Stimulated activated CD8-positive, alpha-beta memory T cell treated with anti-CD3 and anti-CD28 coated beads, Interleukin-7, amount 100 ng/mL, for 1 hour (primary cell): ENCODE results near the gene KREMEN1.

Experiments used
- DNase-seq, 2 donors: peaks; one replicate each; pipeline ENCODE4 v3.0.0-alpha.2; 2020; ENCODE audit warnings: low read depth in 2 of 2

The KREMEN1 gene

DNA sequence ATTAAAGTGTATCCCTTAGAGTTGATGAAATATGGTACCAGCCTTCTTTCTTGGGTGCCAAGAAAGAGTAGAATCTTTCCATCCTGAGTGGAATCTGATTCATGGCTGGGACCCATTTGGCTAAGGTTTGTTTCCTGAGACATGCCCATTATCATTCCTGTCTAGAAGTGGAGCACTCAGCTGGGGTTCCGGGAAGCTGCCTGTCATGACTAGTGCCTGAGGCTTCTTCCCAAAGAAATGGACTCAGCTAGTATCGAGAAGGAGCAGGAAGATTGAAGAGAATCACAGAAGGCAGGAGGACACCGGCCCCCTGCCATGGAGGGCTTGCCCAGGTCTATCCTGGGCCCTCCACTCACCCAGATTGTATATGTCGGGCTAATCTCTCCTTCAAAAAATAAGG lies 57.6 kb downstream of the KREMEN1 start:
- DNase-seq = no peak

DNA sequence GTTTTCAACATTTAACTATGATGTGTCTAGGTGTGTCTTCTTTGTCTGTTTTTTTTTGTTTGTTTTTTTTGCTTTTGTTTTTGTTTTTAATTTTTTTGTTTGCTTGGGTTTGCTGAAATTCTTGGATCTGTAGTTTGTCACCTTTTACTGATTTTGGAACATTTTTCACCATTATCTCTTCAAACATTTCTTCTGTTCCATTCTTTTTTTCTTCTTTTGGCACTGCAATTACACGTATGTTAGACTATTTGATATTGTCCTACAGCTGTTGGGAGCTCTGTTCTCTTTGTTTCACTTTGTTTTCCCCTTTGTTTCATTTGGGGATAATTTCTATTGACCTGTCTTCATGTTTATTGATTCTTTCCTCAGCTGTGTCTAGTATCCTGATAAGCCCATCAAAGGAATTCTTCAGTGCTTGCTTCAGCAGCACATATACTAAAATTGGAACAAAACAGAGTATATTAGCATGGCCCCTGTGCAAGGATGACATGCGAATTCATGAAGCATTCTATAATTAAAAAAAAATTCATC lies 60.8 kb downstream of the KREMEN1 start:
- DNase-seq = no peak

DNA sequence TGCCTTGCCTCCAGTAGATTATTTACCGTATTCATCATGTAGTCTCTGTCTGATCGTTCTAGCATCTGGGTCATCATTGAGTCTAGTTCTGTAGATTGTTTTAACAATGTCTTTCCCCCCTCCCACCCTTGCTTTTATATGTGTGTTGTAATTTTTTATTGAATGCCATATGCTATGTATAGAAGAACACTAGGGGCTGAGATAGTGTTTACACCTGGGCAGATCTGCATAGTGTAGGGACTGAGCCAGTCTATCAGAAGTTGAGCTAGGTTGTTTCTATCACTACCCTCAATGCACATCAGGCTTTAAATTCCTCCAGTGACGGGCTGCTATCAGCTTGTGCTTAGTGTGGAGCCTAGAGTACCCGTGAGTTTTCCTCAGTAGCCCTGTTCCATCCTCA lies 61.6 kb downstream of the KREMEN1 start:
- no peak for DNase-seq

DNA sequence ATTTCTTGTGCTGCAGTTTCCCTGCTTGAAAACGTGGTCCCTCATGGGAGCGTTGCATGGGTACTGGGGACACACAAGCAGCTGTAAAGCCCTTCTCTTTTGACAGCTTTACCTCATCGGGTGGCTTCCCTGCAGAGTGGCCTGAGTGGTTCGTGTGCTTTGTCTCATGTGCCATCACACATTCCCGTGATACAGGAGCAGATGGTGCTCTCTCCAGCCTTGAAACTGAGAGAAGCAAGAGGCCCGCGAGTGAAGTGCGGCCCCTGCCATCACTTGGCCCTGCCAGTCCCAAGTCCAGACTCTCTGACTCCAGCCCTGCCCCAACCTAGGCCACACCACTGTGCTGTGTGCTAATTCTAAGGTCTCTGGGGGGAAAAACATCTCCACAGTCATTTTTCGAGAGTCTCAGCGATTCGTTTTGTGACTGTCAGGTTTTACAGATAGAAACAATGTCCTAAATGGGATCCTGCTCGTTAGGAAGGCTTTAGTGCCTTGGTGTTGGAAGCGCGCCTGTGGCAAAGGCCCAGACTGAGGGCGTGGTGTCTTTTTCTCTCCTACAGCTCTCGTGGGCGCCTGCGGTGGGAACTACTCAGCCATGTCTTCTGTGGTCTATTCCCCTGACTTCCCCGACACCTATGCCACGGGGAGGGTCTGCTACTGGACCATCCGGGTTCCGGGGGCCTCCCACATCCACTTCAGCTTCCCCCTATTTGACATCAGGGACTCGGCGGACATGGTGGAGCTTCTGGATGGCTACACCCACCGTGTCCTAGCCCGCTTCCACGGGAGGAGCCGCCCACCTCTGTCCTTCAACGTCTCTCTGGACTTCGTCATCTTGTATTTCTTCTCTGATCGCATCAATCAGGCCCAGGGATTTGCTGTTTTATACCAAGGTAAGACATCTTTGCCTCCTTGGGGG lies 64.2 kb downstream of the KREMEN1 start:
- no peak for DNase-seq

DNA sequence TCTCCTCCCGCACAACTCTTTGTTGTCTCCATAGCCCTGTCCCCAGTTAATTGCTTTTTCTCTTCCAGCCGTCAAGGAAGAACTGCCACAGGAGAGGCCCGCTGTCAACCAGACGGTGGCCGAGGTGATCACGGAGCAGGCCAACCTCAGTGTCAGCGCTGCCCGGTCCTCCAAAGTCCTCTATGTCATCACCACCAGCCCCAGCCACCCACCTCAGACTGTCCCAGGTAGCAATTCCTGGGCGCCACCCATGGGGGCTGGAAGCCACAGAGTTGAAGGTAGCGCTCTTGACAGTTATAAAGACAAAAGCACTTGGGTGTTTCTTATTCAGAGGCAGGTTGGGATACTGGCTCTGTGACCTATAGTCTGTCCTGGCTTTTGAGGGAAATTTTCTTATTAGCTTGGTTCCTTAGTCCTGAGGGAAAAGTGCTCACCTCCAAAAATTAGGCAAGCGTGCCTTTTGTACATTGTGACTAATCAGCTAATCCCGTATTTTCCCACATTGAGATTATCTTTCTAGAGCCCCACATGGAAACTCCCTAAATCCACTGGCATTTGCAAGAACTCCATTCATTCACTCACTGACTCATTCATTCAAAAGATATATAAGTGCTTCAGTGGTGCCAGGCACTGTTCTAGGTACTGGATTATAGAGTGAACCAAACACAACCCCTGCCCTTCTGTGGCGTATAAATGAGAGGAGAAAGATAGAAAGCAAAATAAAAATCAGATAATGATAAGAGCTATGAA lies 65.9 kb downstream of the KREMEN1 start:
- DNase-seq = no peak

DNA sequence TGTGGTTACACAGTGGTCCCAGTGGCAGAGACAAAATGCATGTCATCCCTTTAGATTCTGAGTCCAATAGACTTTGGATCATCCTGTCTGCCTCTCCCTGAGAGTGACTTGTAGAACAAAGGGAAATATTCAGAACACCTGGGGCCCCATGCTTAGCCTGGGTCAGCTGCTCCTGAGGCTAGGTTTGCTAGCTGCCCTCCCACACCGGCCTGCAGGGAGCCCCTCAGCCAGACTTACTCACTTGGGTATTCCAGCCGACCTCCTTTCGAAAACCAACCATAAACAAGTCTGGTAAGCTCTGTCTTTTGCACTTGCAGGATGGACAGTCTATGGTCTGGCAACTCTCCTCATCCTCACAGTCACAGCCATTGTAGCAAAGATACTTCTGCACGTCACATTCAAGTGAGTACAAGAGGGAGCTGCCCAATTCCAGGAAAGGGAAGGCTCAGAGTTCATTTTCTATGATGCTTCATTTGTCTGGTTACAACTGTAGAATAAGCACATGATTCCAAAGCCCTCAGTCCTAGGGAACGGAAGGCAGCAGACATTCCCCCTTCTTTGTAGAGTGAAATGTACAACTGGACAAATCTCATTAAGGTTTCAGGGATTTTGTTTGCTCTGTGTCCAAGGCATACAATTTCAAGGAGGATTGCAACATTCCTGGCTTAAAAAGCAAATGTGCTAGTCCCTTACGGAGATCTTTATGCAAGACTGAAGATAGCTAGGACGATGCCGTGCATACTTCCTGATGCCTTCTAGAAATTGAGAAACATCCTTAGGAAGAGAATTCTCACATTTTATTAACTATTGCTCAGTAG lies 67.3 kb downstream of the KREMEN1 start:
- DNase-seq = no peak

DNA sequence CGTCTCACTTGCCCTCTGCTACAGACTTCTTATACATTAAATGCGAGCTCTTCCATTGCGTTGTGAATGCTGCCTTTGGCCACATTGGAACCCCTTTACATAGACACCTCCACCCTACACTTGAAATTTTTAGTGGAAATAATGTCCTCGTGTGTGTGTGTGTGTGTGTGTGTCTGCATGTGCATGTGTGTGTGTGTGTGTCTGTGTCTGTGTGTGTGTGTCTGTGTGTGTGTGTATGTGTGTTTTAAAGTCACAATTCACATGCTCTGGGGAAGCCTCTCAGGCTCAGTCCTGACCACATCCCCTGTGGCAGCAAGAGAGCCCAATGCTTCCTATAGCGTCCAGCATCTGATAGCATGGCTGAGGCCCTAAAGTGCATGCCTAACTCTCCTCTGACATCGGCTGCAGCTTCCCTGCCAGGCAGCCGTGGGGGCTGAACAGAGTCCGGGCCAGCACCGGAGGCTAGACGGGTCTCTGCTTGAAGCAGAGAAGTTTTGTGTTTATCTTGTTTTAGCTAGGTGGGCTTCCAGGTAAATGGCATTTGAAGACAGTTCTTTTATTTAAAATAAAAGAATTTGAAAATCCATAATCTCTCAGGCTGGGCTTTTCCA lies 68.3 kb downstream of the KREMEN1 start:
- DNase-seq = no peak

DNA sequence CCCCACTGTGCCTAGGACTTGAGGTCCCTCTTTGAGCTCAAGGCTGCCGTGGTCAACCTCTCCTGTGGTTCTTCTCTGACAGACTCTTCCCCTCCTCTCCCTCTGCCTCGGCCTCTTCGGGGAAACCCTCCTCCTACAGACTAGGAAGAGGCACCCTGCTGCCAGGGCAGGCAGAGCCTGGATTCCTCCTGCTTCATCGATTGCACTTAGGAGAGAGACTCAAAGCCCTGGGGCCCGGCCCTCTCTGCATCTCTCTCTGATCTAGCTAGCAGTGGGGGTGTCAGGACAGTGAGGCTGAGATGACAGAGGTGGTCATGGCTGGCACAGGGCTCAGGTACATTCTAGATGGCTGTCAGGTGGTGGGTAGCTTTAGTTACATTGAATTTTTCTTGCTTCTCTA lies 69.3 kb downstream of the KREMEN1 start:
- no peak for DNase-seq

DNA sequence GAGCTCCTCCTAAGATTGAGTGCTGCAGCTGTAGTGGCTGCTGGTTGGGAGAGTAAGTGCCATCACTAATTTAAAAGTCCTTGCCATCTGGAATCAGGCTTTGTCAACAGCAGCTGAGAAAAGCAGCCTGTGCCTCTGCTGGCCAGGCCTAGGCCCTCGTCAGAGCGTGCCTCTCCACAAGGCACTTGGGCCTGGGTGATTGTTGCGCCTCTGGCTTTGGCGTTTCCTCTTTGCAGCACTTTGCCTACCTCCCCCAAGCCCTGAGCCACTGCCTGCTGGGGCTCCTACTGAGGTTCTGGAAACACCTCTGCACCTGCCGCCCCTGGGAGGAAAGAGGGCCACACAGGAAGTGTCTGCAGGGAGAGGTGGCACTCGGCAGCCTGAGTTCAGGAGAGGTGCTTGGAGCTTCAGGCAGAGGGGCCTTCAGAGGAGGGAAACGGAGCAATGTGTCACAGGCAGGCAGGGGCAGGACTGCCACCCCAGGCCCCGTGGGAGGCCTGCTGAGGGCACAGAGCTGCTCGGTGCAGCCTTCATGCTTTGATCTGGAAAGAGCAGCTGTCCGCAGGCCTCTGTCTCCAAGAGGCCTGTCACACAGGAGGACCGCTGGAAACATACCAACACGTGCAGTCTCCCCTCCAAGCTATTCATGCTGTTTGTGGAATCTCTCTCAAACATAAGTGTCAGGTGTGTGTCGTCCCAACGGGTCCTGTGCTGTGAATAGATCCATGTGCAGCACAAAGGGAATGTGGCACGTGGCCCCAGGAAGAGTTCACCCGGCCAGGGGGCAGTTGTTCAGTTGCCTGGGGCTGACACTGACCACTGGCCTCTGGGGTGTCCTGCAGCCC lies 71.3 kb downstream of the KREMEN1 start:
- no peak for DNase-seq

DNA sequence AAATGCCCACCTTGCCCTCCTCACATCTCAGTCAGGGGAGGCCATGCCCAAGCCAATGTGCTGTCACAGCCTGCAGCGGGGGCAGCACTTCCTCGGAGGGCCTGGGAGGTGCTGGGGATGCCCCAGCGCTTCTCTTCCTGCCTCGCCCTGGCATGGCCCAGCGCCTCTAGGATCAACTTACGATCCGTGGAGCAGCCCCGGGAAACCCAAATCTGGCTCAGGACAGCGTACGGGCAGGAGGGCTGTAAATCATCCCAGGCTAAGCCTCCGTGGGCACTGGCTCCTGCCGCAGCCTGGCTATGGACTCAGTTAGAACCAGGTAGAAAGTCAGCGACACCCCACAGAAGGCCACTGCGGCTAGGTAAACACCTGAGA lies 71.9 kb downstream of the KREMEN1 start:
- DNase-seq = no peak

DNA sequence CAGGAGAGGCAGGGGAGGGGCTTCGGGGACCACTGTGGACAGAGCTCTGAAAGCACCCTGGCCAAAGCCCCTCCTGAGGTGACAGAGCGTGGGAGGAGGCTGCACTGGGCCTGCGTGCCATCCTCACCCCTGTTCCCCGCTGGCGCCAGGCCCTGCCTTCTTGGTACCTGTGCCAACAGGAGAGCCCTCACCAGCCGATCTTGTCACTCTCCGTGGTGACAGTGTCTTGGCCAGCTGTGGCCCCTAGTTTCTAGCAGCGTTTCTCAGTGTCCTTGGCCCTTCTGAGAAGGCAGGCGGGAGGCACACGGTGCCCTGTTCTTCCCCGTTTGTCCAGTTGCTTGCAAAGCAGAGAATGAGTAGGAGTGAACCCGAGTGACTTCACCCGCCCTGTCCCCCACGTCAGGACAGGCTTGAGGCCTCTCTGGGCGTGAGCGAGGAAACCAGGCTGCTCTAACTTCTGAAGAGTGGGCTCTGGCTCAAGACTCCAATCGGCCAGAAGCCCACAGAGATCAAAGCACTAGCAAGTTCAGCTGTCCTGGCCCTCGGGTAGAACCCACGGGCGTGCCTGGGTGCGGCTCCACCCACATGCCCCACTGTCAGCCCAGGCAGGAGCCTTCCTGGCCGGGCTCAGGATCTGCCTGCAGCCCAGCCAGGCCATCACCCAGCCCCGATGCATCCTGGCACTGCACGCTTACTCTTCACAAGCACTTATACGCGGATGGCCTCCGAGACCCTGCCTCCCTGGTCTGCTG lies 72.7 kb downstream of the KREMEN1 start:
- no peak for DNase-seq

DNA sequence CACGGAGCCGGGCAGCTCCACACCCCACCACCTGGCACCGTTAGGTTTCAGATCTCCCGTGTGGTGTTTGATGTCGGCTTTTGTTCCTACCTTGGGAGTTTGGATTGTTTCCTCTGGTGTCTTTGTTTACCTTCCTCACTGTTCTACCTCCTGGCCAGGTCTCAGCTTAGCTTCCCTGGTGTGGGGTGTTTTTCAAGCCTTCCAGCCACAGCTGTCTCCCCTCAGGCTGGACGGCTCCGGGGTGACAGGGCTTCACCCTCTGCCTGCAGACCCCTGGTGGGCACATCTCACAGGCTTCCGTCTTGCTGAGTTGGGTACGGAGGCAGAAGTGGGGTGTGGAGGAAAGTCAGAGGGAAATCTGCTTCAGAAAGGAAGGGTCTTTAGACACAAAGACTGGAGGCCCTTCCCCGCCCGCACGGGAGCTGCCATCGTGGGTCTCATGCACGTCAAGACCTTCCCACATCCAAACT lies 73.3 kb downstream of the KREMEN1 start:
- no peak for DNase-seq

DNA sequence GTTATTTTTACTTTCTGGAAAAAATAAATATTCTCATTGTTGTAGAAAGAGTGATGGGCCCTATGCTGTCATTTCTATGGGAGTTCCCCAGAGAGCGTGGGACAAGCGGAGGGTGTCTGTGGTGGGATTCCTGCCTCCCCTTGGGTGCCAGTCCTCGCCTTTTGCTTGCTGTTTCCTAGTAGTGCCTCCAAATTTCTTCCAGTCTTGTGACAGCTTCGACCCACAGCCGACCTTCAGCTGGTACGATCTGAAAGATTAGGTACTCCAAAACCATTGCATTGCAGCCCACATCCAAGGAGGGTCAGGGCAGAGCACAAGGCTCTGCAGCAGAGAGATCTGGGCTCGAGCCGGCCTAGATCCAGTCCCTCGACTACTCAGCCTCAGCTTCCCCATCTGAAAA lies 73.9 kb downstream of the KREMEN1 start:
- no peak for DNase-seq

DNA sequence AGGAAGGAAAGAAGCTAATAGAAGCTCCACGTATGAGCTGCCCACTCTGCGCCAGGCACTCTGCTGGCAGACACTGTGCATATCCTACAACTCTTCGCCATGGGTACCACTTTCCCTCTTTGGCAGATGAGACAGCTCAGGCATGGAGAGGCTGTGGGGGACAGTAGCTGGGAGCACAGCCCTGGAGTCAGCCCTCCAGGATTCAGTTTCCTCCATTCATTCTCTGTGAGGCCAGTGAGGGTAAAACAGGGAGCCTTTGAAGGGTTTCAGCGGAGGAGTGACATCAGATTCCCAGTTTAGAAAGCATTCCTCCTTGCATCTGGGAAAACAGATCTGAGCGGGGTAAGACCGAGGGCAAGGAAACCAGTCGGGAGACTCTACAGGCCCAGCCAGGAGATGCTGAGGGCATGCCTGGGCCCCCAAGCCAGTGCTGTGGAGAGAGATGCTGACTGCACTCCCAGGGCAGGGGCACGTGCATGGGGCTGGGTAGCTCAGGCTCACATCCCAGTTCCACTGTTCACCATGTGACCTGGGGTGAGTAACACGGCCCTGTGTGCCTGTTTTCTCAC lies 74.6 kb downstream of the KREMEN1 start:
- DNase-seq = no peak

DNA sequence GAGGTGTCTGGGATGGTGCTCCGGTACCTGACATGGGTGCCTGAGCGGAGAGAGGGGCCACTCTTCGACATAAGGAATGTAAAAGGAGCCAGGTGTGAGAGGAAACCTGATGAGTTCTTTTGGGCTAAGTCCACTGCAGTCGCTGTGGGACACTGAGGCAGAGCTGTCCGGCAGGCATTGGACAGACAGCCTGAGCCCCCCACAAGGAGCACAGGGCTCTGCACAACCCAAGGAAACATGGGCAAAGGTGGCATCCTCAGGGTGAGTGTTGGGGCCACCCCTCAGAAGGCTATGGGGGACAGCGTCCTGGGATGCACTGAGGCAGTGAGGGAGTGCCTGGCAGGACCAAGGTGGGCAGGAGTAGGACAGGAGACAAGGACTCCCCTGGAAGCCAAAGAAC lies 75.2 kb downstream of the KREMEN1 start:
- no peak for DNase-seq

DNA sequence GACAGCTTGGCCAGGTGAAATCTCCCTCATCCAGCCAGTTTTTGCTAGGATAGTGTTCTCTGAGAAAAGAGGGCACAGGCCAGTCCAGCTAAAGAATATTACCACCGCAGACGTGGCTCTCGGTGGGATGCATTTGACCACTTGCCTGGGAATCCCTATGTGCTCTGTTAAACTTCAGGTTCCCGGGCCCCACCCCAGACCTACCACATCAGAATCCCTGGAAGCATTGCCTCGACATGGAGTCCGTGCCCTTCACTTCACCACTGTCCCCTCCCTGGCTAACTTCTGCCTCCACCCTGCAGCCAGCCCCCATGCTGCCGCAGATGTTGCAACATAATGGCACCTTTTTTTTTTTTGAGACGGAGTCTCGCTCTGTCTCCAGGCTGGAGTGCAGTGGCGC lies 76.0 kb downstream of the KREMEN1 start:
- DNase-seq = no peak

DNA sequence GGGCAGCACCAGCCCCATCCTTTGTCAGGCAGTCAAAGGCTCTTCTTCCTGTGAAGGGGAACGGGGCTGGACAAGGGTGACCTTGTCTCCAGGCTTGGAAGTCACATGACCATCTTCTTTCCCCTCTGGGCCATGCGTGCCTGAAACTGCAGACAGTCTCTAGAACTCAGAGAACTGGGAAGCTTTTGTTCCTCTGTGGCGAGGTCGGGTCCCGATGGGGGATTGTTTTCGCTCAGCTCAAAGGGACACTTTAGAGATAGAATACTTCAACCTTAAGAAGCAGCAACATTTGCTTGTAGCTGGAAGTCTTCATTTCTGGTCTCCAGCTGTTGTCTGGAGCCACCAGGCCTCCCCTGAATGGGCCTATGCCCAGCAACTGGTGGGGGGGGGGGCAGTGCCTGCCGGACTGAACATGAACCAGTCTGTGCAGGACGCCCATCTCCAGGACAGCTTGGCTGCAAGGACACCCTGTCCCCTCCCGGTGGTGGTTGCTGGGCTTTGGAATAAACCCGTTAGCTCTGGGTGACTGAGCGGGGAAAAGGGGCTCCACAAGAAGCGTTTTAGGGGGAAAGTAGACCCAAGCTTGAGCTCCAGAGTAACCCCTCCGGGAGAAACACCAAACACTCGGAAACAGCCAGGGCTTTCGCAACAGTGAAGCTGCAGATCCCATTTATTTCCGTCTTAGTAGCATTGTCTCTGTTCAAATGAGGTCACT lies 77.2 kb downstream of the KREMEN1 start:
- DNase-seq = no peak

DNA sequence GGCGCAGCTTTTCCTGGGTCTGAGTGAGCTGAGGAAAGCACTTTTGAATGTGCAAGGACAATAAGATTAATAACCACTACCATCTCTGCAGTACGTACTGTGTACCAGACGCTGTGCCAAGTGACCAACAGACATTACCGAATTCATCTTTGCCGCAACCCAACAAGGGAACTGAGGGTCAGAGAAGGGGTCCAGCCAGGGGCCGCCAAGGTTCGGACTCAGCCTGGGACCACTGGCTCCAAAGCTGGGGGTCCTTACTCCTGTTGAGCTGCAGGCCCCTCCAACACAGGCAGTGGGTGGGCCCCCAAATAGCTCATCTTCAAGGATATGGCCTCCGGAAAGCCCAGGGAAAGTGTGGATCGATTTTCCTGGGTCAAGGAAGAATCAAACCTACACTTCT lies 77.9 kb downstream of the KREMEN1 start:
- DNase-seq = no peak

DNA sequence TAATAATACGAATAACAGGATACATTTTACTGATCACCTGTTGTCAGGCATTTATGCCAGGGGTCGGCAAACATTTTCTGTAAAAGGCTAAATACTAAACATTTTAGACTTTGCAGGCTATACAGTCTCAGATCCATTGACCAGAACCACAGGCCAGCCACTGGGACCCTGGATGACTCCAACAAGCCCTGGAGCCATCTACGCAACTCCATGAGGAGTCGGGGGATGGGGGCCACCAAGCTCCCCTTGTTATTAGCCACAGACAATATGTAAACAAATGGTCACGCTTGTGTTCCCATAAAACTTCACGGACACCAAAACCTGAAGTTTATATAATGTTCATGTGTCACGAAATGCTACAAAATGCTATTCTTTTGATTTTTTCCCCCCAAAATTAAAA lies 78.5 kb downstream of the KREMEN1 start:
- DNase-seq = no peak
